K562 (cell line): Measurements from ENCODE around the gene LGR6. TPM values are rescaled to one million over a fixed set of nuclear protein-coding genes. Genes with fewer than 3 reads are reported as not detected.

ENCODE experiments used
- CCNT2 ChIP-seq: IDR thresholded peaks from 2 replicates; pipeline ENCODE4 v1.6.1; 2011; ENCODE audit warnings: borderline replicate concordance, low read depth, mild to moderate bottlenecking, moderate library complexity, mixed read lengths, low read length; ENCODE audit not compliant: insufficient read length; ENCODE audit errors: extremely low read depth
- CREB3L1 ChIP-seq: fragments of 450-650 bp; IDR thresholded peaks from 2 replicates; pipeline ENCODE4 v1.6.1; 2014; ENCODE audit warnings: low read depth, mild to moderate bottlenecking, moderate library complexity, borderline replicate concordance
- HDAC3 ChIP-seq: fragments of 450-650 bp; IDR thresholded peaks from 2 replicates; pipeline ENCODE4 v1.6.1; 2018; ENCODE audit warnings: borderline replicate concordance, mild to moderate bottlenecking, moderate library complexity; ENCODE audit not compliant: partially characterized antibody
- JUNB ChIP-seq: fragments of 450-650 bp; formaldehyde crosslinking; conservative IDR thresholded peaks from 2 replicates; pipeline ENCODE4 v1.4.0; 2020; ENCODE audit warnings: mild to moderate bottlenecking
- NONO ChIP-seq, 2 experiments: fragments of 200-400 bp in 1 of 2; fragments of 450-650 bp in 1 of 2; formaldehyde crosslinking in 1 of 2; IDR thresholded peaks; 2 replicates each; pipeline ENCODE4 v1.6.1; 2017; ENCODE audit warnings: low read depth in 2 of 2, mild to moderate bottlenecking in 2 of 2, moderate library complexity in 2 of 2, low read length in 1 of 2
- NR2C2 ChIP-seq, 2 experiments: fragments of 200-800 bp in 1 of 2; sonication (Bioruptor generic) in 1 of 2; sonication (generic) in 1 of 2; formaldehyde crosslinking in 1 of 2; IDR thresholded peaks; 2 replicates each; pipeline versions ENCODE4 v1.6.1 to v1.8.0; 2016 to 2022; ENCODE audit warnings: mild to moderate bottlenecking in 1 of 2, missing compliant biosample characterization in 1 of 2, missing genetic modification characterization in 1 of 2, missing genetic modification reagents in 1 of 2
- PHTF2 ChIP-seq: fragments of 250-450 bp; sonication (Bioruptor Pico); IDR thresholded peaks from 2 replicates; pipeline ENCODE4 v1.5.0; 2021; ENCODE audit warnings: mild to moderate bottlenecking
- PURB ChIP-seq: sonication (generic); formaldehyde crosslinking; IDR thresholded peaks from 2 replicates; pipeline ENCODE4 v1.9.0; 2021; ENCODE audit warnings: low read depth, mild to moderate bottlenecking, missing genetic modification reagents
- RCOR1 ChIP-seq, 2 experiments: IDR thresholded peaks; 2 replicates each; pipeline ENCODE4 v1.6.1; 2012; ENCODE audit warnings: low read depth in 2 of 2, low read length in 2 of 2, borderline replicate concordance in 1 of 2, improper control_type of control experiment in 1 of 2
- RFX1 ChIP-seq: fragments of 450-650 bp; IDR thresholded peaks from 2 replicates; pipeline ENCODE4 v1.6.1; 2016; ENCODE audit warnings: mild to moderate bottlenecking, moderate library complexity
- ZBTB43 ChIP-seq: sonication (generic); formaldehyde crosslinking; IDR thresholded peaks from 2 replicates; pipeline ENCODE4 v1.8.0; 2023; ENCODE audit warnings: mild to moderate bottlenecking, missing genetic modification reagents
- ZNF124 ChIP-seq: sonication (generic); formaldehyde crosslinking; IDR thresholded peaks from 2 replicates; pipeline ENCODE4 v1.8.1; 2022; ENCODE audit warnings: missing genetic modification reagents
- ZNF277 ChIP-seq: fragments of 250-450 bp; sonication (Bioruptor Pico); IDR thresholded peaks from 2 replicates; pipeline ENCODE4 v1.8.0; 2022; ENCODE audit warnings: inconsistent platforms, mild to moderate bottlenecking, moderate library complexity, borderline replicate concordance
- ZNF561 ChIP-seq: fragments of 450-650 bp; formaldehyde crosslinking; conservative IDR thresholded peaks from 2 replicates; pipeline ENCODE4 v1.4.0; 2020; ENCODE audit warnings: mild to moderate bottlenecking, moderate library complexity
- polyA plus RNA-seq, 8 experiments: library from polyadenylated mRNA; depleted of rRNA in 4 of 8; stranded (reverse) in 5 of 8; unstranded in 3 of 8; fragments of >200 nt; fragmentation: Nextera tagmentation in 2 of 8; fragmentation: Illumina TruSeq in 1 of 8; extraction: Ambion mirVana in 2 of 8; extraction: Trizol in 1 of 8; gene quantifications; 2 replicates each; pipeline versions ENCODE4 v1.2.1 to v1.2.3, GENCODE V29; 2011 to 2014; ENCODE audit warnings: inconsistent platforms in 1 of 8, missing spikeins in 1 of 8
- total RNA-seq, 7 experiments: library from RNA; depleted of rRNA in 6 of 7; stranded (reverse); fragments of >200 nt in 6 of 7; fragmentation: Illumina TruSeq in 2 of 7; extraction: Trizol in 2 of 7; gene quantifications; 2 replicates each; pipeline versions ENCODE4 v1.2.1 to v1.2.3, GENCODE V29; 2011 to 2021; ENCODE audit warnings: low replicate concordance in 1 of 7
- TF ChIP-seq, protein P1 (sequence below): sonication (generic); formaldehyde crosslinking; IDR thresholded peaks from 2 replicates; pipeline ENCODE4 v1.8.0; 2022; ENCODE audit warnings: mild to moderate bottlenecking, missing genetic modification reagents
- TF ChIP-seq, protein P2 (sequence below): fragments of 250-450 bp; sonication (Bioruptor Pico); IDR thresholded peaks from 2 replicates; pipeline ENCODE4 v1.4.0; 2020

LGR6 gene
- total and polyA plus RNA-seq, 9 of the 15 experiments (the other 6 are each of a cell fraction or from before 2014, with no cell fraction given): 0.01 to 0.54 (median 0.17) TPM; not detected in 1

DNA sequence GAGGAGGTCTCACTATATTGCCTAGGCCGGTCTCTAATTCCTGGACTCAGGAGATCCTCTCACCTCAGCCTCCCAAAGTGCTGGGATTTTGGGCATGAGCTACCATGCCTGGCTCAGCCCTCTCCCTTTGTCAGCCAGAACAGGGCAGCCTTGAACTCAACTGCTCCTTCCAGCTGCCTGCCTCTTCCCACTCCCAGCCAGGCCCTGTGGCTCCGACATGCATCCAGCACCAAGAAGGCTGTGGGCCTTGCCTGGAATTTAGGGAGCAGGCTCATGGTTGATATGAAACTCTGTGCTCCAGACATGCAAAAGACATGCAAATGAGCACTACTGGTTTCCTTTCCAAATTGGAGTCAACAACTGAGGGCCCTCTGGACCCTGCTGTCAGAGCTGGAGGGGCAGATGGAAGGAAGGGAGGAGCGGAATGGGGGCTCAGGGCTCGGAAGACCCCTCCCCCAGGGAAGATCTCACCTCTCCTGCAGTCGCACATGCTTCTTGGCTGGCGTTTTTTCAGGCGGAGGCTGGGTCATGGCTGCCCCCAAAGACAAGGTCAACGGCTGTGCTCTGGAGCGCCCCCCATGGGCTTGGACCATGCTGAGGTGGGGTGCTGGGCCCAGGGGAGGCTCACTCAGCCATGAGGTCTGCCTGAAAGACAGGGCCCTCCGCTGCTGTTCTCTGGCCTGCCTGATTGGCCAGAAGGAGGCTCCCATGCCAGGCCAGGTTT lies 34.6 kb upstream of the LGR6 start (continued):
- TF ChIP-seq, protein P1, sequence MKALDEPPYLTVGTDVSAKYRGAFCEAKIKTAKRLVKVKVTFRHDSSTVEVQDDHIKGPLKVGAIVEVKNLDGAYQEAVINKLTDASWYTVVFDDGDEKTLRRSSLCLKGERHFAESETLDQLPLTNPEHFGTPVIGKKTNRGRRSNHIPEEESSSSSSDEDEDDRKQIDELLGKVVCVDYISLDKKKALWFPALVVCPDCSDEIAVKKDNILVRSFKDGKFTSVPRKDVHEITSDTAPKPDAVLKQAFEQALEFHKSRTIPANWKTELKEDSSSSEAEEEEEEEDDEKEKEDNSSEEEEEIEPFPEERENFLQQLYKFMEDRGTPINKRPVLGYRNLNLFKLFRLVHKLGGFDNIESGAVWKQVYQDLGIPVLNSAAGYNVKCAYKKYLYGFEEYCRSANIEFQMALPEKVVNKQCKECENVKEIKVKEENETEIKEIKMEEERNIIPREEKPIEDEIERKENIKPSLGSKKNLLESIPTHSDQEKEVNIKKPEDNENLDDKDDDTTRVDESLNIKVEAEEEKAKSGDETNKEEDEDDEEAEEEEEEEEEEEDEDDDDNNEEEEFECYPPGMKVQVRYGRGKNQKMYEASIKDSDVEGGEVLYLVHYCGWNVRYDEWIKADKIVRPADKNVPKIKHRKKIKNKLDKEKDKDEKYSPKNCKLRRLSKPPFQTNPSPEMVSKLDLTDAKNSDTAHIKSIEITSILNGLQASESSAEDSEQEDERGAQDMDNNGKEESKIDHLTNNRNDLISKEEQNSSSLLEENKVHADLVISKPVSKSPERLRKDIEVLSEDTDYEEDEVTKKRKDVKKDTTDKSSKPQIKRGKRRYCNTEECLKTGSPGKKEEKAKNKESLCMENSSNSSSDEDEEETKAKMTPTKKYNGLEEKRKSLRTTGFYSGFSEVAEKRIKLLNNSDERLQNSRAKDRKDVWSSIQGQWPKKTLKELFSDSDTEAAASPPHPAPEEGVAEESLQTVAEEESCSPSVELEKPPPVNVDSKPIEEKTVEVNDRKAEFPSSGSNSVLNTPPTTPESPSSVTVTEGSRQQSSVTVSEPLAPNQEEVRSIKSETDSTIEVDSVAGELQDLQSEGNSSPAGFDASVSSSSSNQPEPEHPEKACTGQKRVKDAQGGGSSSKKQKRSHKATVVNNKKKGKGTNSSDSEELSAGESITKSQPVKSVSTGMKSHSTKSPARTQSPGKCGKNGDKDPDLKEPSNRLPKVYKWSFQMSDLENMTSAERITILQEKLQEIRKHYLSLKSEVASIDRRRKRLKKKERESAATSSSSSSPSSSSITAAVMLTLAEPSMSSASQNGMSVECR (CRISPR knock-in tag): no peak; the same call in 1 of the 2 replicates
- TF ChIP-seq PHTF2 (no peak), ZNF277 (CRISPR knock-in tag) (no peak), CCNT2 (no peak), NONO (IDR thresholded peaks at IDR 0.05; ENCODE audit: low read depth in 2 of 2, low read length in 1 of 2) (peak in 1 of 2 experiments; percentile 72; a peak in 1 of 4 replicates), HDAC3 (no peak), ZNF124 (CRISPR knock-in tag) (no peak), NR2C2 (CRISPR knock-in tag; IDR thresholded peaks at IDR 0.05) (peak; percentile 90), NR2C2 (tag; IDR thresholded peaks at IDR 0.05) (peak; percentile 85; the same call in 1 of the 2 replicates), ZBTB43 (no peak), CREB3L1 (no peak; the same call in 1 of the 2 replicates), RFX1 (no peak), ZNF561 (CRISPR knock-in tag) (no peak), JUNB (CRISPR knock-in tag) (no peak), RCOR1 (IDR thresholded peaks at IDR 0.05; ENCODE audit: borderline replicate concordance in 1 of 2, low read depth in 2 of 2, low read length in 2 of 2) (peak in 1 of 2 experiments; percentile 67; a peak in 2 of 4 replicates), PURB (no peak)
- TF ChIP-seq, protein P2, sequence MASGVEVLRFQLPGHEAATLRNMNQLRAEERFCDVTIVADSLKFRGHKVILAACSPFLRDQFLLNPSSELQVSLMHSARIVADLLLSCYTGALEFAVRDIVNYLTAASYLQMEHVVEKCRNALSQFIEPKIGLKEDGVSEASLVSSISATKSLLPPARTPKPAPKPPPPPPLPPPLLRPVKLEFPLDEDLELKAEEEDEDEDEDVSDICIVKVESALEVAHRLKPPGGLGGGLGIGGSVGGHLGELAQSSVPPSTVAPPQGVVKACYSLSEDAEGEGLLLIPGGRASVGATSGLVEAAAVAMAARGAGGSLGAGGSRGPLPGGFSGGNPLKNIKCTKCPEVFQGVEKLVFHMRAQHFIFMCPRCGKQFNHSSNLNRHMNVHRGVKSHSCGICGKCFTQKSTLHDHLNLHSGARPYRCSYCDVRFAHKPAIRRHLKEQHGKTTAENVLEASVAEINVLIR (CRISPR knock-in tag): no peak; the same call in 1 of the 2 replicates
